Measurements from ENCODE around the gene WDR62. TPM values are rescaled to one million over a fixed set of nuclear protein-coding genes. Genes with fewer than 3 reads are reported as not detected.
A peak's percentile ranks its signal among the peaks of the same experiment; 100 is the strongest.

The WDR62 gene
- total and polyA plus RNA-seq, 8 donors: 0.12 to 0.49 (median 0.37) TPM

DNA sequence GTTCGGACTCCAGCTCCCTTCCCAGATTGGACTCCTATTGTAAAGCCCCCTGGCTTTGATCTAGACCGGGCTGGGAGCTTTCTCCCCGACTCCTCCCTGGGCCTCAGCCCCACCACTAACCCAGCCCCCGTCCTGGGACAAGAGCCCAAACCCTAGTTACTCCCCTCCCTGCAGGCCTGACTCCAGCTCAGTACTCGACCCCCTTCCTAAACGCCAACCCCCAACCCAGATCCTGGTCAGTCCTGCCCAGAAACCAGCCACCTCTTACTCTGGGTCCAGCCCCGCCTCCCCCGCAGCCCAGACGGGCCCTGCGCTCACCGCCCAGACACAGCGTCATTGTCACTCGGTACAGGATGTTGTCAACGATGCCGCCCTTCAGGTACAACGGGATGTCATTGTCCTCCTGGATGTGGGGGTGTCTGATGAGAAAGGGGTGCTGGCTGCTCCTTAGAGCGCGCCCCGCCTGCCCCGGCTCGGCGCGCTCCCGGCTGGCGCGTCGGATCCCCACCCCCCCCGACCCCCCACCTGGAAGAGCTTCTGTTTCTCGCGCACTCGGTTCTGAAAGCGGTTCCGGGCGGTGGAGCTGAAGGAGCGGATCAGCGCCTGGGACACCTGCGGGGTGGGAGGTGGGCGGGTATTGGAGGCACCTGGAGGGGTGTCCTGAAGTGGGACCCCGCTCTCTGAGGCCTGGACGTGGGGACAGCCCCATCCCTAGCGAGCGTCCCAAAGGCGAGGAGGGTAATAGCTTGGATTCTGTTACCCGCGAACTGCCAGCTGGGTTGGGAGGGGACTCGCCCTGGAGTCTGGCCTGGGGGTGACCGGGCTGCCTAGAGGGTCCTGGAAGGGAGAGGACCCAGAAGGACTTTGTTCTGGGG is 96.7 kb downstream of the WDR62 start:
- TF ChIP-seq, protein P1, sequence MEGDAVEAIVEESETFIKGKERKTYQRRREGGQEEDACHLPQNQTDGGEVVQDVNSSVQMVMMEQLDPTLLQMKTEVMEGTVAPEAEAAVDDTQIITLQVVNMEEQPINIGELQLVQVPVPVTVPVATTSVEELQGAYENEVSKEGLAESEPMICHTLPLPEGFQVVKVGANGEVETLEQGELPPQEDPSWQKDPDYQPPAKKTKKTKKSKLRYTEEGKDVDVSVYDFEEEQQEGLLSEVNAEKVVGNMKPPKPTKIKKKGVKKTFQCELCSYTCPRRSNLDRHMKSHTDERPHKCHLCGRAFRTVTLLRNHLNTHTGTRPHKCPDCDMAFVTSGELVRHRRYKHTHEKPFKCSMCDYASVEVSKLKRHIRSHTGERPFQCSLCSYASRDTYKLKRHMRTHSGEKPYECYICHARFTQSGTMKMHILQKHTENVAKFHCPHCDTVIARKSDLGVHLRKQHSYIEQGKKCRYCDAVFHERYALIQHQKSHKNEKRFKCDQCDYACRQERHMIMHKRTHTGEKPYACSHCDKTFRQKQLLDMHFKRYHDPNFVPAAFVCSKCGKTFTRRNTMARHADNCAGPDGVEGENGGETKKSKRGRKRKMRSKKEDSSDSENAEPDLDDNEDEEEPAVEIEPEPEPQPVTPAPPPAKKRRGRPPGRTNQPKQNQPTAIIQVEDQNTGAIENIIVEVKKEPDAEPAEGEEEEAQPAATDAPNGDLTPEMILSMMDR (IDR thresholded peaks at IDR 0.05): no peak
- Histone ChIP-seq H3K27ac (peak overlapping the region; percentile 45 to 73 (median 60)), H3K36me3 (peaks cover 0 to 27% (median 3%) of the 10 kb centered on the region in 3 donors), H3K9me3 (no peaks in the 10 kb centered on the region), H3K27me3 (no peaks in the 10 kb centered on the region), H3K4me1 (no peaks in the 10 kb centered on the region), H3K4me3 (peak overlapping the region; percentile 14 to 40 (median 28))
- FAIRE-seq (no peak), ATAC-seq (peak; percentile 34 to 67 (median 65)), DNase-seq (no peak)
- WGBS, 2 donors: 66 to 83% methylated on average over 40 to 47 of the region's 47 CpGs
- intact Hi-C loops (cut with DNase I): no loop called here

DNA sequence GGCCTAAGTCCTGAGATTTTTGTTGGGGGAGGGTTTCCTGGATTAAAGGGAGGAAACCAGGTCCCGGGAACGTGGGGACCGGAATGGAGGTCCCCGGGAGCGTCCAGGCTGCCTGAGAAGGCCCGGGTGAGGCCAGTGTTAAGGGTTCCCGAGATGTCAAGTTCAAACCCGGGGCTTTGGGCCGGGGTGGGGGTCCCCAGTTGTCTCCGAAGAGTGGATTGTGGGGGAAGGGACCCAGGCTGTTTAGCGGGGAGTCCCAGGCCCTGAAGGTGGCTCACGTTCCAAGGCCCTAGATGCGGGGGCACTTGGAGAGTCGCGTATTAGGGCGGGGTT is 97.3 kb downstream of the WDR62 start:
- peak in 2 of 4 donors; percentile 13 to 16 for ATAC-seq
- 63 to 84% methylated on average over 16 of the region's 16 CpGs for WGBS, 2 donors
- intact Hi-C loops (cut with DNase I): no loop called here

DNA sequence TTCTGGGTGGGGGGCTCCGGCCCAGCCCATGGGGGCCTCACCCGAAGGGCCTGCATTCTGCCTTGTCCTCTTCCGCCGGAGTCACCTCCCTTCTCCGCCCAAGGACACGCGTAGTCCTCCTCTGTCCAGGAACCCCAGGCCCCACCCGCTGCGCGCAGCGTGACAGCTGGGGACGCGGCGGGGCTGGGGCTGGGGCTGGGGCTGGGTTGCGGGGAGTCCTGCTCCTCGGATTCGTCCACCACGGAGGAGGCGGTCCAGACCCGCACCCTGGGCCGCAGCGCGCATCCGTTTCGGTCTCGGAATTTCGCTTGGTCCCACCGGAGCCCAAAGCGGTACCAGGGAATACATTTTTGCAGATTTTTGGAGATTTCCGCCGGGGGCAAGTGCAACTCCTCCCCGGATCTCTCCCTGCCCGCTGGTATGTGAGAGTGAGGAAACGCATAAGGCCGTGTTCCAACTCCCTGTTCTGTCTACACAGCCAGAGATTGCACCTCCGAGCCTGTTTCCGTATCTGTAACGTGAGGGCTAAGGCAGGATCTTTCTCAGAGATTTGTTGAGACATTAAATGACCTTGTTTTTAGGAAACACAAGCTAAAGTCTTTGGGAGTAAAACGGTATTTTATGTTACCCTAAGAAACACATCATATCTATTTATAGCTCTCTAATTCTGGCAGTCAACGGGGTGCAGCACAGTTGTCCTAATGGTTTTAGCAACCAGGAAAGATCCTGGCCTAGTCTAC is 97.8 kb downstream of the WDR62 start, which contains the start of gene COX7A1:
Gene COX7A1, minus strand, starts transcription at position 96 of the 740 bp plus-strand sequence. Its CDS starts 40 bp downstream, at position 56.
- FAIRE-seq (no peak), DNase-seq (peak in 4 of 6 donors; percentile 29 to 66 (median 46))
- WGBS, 2 donors: 38 to 78% methylated on average over 40 of the region's 40 CpGs

More for the DNA sequence above, 97.3 kb downstream of the WDR62 start:
- DNase-seq (no peak), FAIRE-seq (no peak)
- Histone ChIP-seq H3K27ac (peak overlapping the region; percentile 45 to 73 (median 60)), H3K4me1 (no peaks in the 10 kb centered on the region), H3K36me3 (peaks cover 0 to 21% (median 3%) of the 10 kb centered on the region in 3 donors), H3K4me3 (peak overlapping the region; percentile 14 to 40 (median 28)), H3K9me3 (no peaks in the 10 kb centered on the region), H3K27me3 (no peaks in the 10 kb centered on the region)
- TF ChIP-seq, protein P1 (IDR thresholded peaks at IDR 0.05): no peak

DNA sequence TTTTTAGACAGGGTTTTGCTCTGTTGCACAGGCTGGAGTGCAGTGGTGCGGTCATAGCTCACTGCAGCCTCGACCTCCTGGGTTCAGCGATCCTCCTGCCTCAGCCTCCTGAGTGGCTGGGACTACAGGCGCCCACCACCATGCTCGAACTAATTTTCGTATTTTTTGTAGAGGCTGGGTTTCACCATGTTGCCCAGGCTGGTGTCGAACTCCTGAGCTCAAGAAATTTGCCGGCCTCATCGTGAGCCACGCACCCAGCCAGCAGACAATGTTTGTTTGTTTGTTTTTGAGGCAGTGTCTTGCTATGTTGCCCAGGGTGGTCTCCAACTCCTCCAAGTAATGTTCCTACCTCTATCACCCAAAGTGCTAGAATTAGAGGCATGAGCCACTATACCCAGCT is 98.4 kb downstream of the WDR62 start:
- ATAC-seq: no peak
- H3K9me3 ChIP-seq: no peaks in the 10 kb centered on the region
- no peaks in the 10 kb centered on the region for H3K27me3 ChIP-seq
- no peak for FAIRE-seq
- peak overlapping the region in 2 of 4 donors; percentile 27 to 40 for H3K4me3 ChIP-seq
- WGBS, 2 donors: 93 to 97% methylated on average over 10 of the region's 10 CpGs
- H3K36me3 ChIP-seq: peaks cover 0 to 14% (median 3%) of the 10 kb centered on the region in 3 donors
- no peak for DNase-seq
- TF ChIP-seq, protein P1 (IDR thresholded peaks at IDR 0.05): no peak
- intact Hi-C loops (cut with DNase I): no loop called here
- H3K27ac ChIP-seq: peak overlapping the region in 2 of 4 donors; percentile 71 to 73
- no peaks in the 10 kb centered on the region for H3K4me1 ChIP-seq

More for the DNA sequence above, 97.8 kb downstream of the WDR62 start, which contains the start of gene COX7A1:
- Histone ChIP-seq H3K4me3 (peak within 1 kb of the TSS; percentile 14 to 40 (median 28)), H3K36me3 (peaks cover 0 to 15% (median 3%) of the 10 kb centered on the region in 3 donors), H3K27me3 (no peaks in the 10 kb centered on the region), H3K4me1 (no peaks in the 10 kb centered on the region), H3K27ac (peak within 1 kb of the TSS; percentile 45 to 73 (median 60)), H3K9me3 (no peaks in the 10 kb centered on the region)
- intact Hi-C loops (cut with DNase I): no loop called here
- ATAC-seq: peak; percentile 23 to 85 (median 78)
- TF ChIP-seq, protein P1 (IDR thresholded peaks at IDR 0.05): no peak

Other genes with a start within 250 kb of the WDR62 start
- 1 to 10 TPM in 5 of 6 donors, under 1 TPM in 1; 0.95 to 6.4 (median 2.7) TPM for gene PRODH2, start 242.1 kb upstream of the WDR62 start, total RNA-seq
- 10 to 100 TPM; 13.8 to 21.5 TPM for gene PRODH2, start 242.1 kb upstream of the WDR62 start, polyA plus RNA-seq
- gene NPHS1, start 202.4 kb upstream of the WDR62 start, total RNA-seq: 10 to 100 TPM; 11.5 to 21.3 (median 15.1) TPM
- gene NPHS1, start 202.4 kb upstream of the WDR62 start, polyA plus RNA-seq: 10 to 100 TPM; 17.1 to 32.3 TPM
- 10 to 100 TPM; 28.5 to 89.0 (median 47.9) TPM for gene KIRREL2, start 198.0 kb upstream of the WDR62 start, total RNA-seq
- gene KIRREL2, start 198.0 kb upstream of the WDR62 start, polyA plus RNA-seq: 10 to 100 TPM; 38.1 to 49.7 TPM
- 10 to 100 TPM; 39.2 to 71.8 (median 47.1) TPM for gene APLP1, start 186.3 kb upstream of the WDR62 start, total RNA-seq
- gene APLP1, start 186.3 kb upstream of the WDR62 start, polyA plus RNA-seq: 100 to 1,000 TPM; 100 to 154 TPM
- gene NFKBID, start 154.4 kb upstream of the WDR62 start, total RNA-seq: 10 to 100 TPM in 1 of 6 donors, 1 to 10 TPM in 5; 3.1 to 10.4 (median 4.2) TPM
- 10 to 100 TPM; 15.7 to 16.7 TPM for gene NFKBID, start 154.4 kb upstream of the WDR62 start, polyA plus RNA-seq
- 1 to 10 TPM in 4 of 6 donors, under 1 TPM in 2; 0.46 to 7.4 (median 1.7) TPM for gene HCST, start 152.4 kb upstream of the WDR62 start, total RNA-seq
- 10 to 100 TPM in 1 of 2 donors, 1 to 10 TPM in 1; 2.3 to 10.2 TPM for gene HCST, start 152.4 kb upstream of the WDR62 start, polyA plus RNA-seq
- 10 to 100 TPM in 3 of 6 donors, 1 to 10 TPM in 3; 2.5 to 73.8 (median 11.0) TPM for gene TYROBP, start 146.6 kb upstream of the WDR62 start, total RNA-seq
- gene TYROBP, start 146.6 kb upstream of the WDR62 start, polyA plus RNA-seq: 10 to 100 TPM; 17.4 to 22.8 TPM
- 1 to 10 TPM; 4.9 to 9.8 (median 6.2) TPM for gene LRFN3, start 118.5 kb upstream of the WDR62 start, total RNA-seq
- gene LRFN3, start 118.5 kb upstream of the WDR62 start, polyA plus RNA-seq: 1 to 10 TPM; 6.7 to 7.6 TPM
- 10 to 100 TPM in 5 of 6 donors, 1 to 10 TPM in 1; 8.7 to 16.6 (median 10.8) TPM for gene SDHAF1, start 59.7 kb upstream of the WDR62 start, total RNA-seq
- gene SDHAF1, start 59.7 kb upstream of the WDR62 start, polyA plus RNA-seq: 10 to 100 TPM; 15.8 to 21.0 TPM
- 1 to 10 TPM; 2.6 to 5.9 (median 4.3) TPM for gene SYNE4, start 46.1 kb upstream of the WDR62 start, total RNA-seq
- 10 to 100 TPM in 1 of 2 donors, 1 to 10 TPM in 1; 7.3 to 14.3 TPM for gene SYNE4, start 46.1 kb upstream of the WDR62 start, polyA plus RNA-seq
- 10 to 100 TPM in 1 of 6 donors, 1 to 10 TPM in 5; 2.6 to 10.9 (median 4.9) TPM for gene ALKBH6, start 40.7 kb upstream of the WDR62 start, total RNA-seq
- 10 to 100 TPM; 15.4 to 22.8 TPM for gene ALKBH6, start 40.7 kb upstream of the WDR62 start, polyA plus RNA-seq
- 1 to 10 TPM; 1.2 to 5.7 (median 2.5) TPM for gene CLIP3, start 22.0 kb upstream of the WDR62 start, total RNA-seq
- 1 to 10 TPM; 3.0 to 9.1 TPM for gene CLIP3, start 22.0 kb upstream of the WDR62 start, polyA plus RNA-seq
- gene THAP8, start 612 bp upstream of the WDR62 start, total RNA-seq: 1 to 10 TPM in 5 of 6 donors, under 1 TPM in 1; 0.88 to 2.7 (median 1.8) TPM
- gene THAP8, start 612 bp upstream of the WDR62 start, polyA plus RNA-seq: 1 to 10 TPM; 3.0 to 3.2 TPM
- gene OVOL3, start 56.2 kb downstream of the WDR62 start, total RNA-seq: not detected
- not detected for gene OVOL3, start 56.2 kb downstream of the WDR62 start, polyA plus RNA-seq
- gene POLR2I, start 60.0 kb downstream of the WDR62 start, total RNA-seq: 10 to 100 TPM; 29.8 to 40.6 (median 35.3) TPM
- gene POLR2I, start 60.0 kb downstream of the WDR62 start, polyA plus RNA-seq: 10 to 100 TPM; 45.7 to 58.0 TPM
- 10 to 100 TPM; 22.3 to 65.0 (median 32.3) TPM for gene TBCB, start 60.6 kb downstream of the WDR62 start, total RNA-seq
- gene TBCB, start 60.6 kb downstream of the WDR62 start, polyA plus RNA-seq: 100 to 1,000 TPM in 1 of 2 donors, 10 to 100 TPM in 1; 72.6 to 131 TPM
- 100 to 1,000 TPM; 124 to 273 (median 175) TPM for gene CAPNS1, start 85.2 kb downstream of the WDR62 start, total RNA-seq
- gene CAPNS1, start 85.2 kb downstream of the WDR62 start, polyA plus RNA-seq: 100 to 1,000 TPM; 260 to 271 TPM
- 10 to 100 TPM in 5 of 6 donors, 1 to 10 TPM in 1; 4.1 to 25.3 (median 15.1) TPM for gene COX7A1, start 97.5 kb downstream of the WDR62 start, total RNA-seq
- 10 to 100 TPM; 13.6 to 31.0 TPM for gene COX7A1, start 97.5 kb downstream of the WDR62 start, polyA plus RNA-seq
- 1 to 10 TPM; 2.1 to 3.5 (median 2.6) TPM for gene ZNF565, start 159.8 kb downstream of the WDR62 start, total RNA-seq
- 1 to 10 TPM; 2.4 to 2.8 TPM for gene ZNF565, start 159.8 kb downstream of the WDR62 start, polyA plus RNA-seq
- 10 to 100 TPM; 15.0 to 35.2 (median 23.1) TPM for gene ZNF146, start 160.2 kb downstream of the WDR62 start, total RNA-seq
- gene ZNF146, start 160.2 kb downstream of the WDR62 start, polyA plus RNA-seq: 10 to 100 TPM in 1 of 2 donors, 1 to 10 TPM in 1; 9.3 to 18.6 TPM

Measured in pancreas (tissue), 10 donors.